GM18498 (cell line): ENCODE results near the gene HOXA9.

Experiments used
- ATAC-seq: cut with Tn5 transposase; IDR thresholded peaks from one replicate; pipeline ENCODE4 v1.9.1; 2021; ENCODE audit warnings: mild to moderate bottlenecking, moderate library complexity; ENCODE audit not compliant: unreplicated experiment

The HOXA9 gene

GRCh38 chr7:27177795-27178320 is 12.5 kb upstream of the HOXA9 start:
- no peak for ATAC-seq

DNA sequence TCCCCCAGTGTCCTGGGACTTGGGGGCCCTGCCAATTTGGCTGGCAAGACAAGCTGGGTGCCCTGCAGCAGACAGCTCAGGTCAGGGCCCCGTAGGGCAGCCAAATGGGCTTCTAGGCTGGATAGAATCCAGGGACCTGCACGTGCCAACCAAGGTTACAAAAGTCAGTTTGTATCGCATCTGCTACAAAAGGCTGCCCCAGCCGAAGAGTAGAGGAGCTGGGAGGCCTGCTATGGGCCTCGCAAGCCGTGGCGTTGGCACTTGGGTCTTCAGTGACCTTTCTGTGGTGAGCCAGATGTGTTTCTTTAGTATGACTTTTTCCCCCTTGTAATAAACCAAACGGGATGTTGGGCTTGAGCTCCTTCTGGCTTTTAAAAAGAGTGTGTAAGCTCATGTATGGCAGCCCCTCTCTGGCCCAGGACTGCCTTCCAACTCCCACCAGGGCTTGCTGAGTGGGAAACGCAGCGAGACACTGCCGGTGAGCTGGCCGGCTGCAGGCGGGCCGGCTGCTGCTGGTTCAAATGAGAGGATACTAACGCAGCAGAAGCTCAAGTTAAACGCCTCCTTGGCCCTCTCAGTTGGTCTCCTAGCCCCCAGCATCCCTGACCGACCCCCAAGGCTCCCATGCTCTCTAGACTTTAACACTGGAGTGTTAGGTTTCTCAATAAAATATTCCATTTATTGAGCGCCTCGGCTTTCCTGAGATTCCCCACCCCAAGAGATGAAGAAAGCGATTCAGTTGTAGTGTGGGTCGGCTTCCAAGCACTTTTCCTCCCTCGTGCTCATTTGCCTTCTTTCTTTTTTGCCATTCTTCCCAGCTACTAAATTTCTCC is 11.8 kb upstream of the HOXA9 start:
- no peak for ATAC-seq

DNA sequence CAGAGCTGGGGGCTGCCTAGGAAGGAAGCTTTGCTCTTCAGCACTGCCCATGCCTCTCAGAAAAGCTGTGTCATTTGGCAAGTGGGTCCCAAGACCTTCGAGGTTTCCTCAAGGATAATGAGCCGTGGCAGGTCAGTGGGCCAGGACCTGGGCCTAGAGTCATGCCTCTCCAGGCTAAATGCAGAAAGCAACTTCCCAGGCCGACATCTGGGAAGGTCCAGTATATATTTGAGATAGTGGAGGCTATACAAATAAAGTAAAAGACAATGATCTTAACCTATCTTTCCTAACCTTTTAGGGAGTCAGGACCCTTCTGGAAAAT is 11.1 kb upstream of the HOXA9 start:
- no peak for ATAC-seq

GRCh38 chr7:27175626-27176523 is 10.5 kb upstream of the HOXA9 start:
- ATAC-seq: no peak

DNA sequence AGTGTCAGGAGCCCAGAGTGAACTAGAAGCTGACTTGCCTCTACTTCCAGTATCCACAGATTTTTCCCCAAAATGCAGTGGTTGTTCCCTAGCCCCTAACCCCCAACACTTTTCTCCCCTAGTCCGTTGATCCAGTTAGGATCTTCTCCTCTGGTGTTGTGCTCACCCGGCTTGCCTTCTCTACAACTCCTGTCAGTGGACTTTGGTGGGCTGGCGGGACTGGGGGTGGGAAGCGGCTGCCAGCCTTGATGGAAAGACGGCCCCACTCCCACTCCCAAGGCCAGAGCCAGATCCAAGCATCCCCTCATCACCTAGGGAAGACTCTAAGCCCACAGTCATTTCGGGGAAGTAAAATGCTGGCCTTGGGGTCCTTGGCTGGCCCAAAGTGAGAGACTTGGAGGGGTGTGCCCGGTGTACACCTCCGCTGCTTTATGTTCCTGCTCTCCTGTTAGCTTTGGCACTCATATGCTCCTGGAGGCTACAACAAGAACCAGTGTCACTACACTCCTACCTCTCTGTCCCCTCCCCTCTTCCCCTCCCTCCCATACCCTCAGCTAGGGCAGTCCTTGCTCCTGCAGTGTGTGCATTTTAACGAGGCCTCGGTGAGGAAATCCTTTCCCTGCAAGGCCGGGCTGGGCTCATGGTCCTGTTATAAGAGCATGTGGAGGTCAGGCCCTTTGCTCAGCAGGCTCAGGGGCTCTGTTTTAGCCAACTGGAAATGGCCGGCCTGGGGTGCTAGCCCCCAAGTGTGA is 9.7 kb upstream of the HOXA9 start:
- ATAC-seq: no peak

- ATAC-seq: no peak
Measured at GRCh38 chr7:27173956-27174873, 8.9 kb upstream of the HOXA9 start, which contains the start of gene HOXA10. Gene HOXA10, minus strand, starts transcription at chr7:27174320. Its CDS starts 14 bp downstream, at chr7:27174306.

- ATAC-seq: no peak
Measured at GRCh38 chr7:27173511-27173955, 8.2 kb upstream of the HOXA9 start.

GRCh38 chr7:27172823-27173510 is 7.6 kb upstream of the HOXA9 start:
- ATAC-seq: no peak

- ATAC-seq: no peak
Measured at GRCh38 chr7:27172315-27172774, 7.0 kb upstream of the HOXA9 start.

DNA sequence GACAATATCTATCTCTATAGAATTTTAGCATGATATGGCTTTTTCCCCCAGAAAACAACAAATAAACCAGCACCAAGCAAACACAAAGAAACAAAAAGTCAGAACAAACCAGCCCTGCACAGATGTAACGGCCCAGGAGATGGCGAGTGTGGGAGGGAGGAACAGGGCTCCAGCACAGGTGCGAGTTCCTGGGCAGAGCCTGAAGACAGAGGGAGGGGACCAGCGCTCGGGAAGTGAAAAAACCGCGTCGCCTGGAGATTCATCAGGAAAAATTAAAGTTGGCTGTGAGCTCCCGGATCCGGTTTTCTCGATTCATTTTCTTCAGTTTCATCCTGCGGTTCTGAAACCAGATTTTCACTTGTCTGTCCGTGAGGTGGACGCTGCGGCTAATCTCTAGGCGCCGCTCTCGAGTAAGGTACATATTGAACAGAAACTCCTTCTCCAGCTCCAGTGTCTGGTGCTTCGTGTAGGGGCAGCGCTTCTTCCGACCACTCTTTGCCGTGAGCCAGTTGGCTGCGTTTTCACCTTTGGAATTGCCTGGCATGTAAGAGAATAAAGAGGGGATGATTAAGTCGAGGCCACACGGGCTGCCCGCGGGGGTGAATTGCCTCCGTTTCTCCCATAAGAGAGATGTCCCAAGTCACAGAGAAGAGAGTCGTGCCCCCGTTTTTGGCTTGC is 6.4 kb upstream of the HOXA9 start:
- ATAC-seq: no peak

DNA sequence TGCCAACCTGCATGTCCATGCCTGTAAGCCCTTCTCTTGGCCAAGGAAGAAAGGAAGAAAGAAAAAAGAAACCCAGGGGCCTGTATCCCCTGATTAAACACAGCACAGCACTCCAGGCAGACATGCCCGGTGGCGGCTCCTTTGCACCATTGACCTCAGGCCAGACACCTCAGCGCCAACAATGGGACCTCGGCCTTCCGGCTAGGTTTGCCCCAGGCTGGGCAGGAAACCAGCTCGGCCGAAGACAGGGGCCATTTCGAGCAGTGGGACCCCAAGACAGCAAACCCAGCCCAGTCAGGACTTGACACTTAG is 5.9 kb upstream of the HOXA9 start:
- no peak for ATAC-seq

GRCh38 chr7:27170426-27171324 is 5.3 kb upstream of the HOXA9 start:
- no peak for ATAC-seq

GRCh38 chr7:27169658-27170425 is 4.5 kb upstream of the HOXA9 start:
- no peak for ATAC-seq

GRCh38 chr7:27168265-27168947 is 3.1 kb upstream of the HOXA9 start:
- ATAC-seq: no peak

DNA sequence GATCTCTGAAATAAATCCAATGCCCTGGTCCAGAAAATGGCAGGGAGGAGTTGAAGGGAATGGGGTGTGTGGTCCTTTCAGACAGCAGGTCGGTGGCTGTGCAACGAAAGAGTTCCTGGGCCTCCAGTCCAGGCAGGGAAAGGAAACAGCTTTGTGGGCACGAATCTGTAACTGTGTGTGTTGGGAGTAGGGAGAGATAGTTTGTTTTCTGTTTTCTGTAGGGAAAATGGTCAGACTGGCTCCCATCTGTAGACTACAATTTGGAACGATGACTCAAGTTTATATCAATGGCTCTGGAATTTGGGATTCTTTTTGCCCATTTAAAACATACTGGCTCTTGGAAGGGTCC is 2.6 kb upstream of the HOXA9 start:
- no peak for ATAC-seq
